GM12801 (cell line): ENCODE measurements around the gene RPP40.

Experiments
- CTCF ChIP-seq: IDR thresholded peaks from one replicate; pipeline ENCODE4 v1.5.1; 2011; ENCODE audit warnings: control low read depth; ENCODE audit not compliant: insufficient read length; ENCODE audit errors: extremely low read depth

RPP40 gene

GRCh38 chr6:5003604-5004372 lies at the start of gene RPP40:
TSS of gene RPP40 (minus strand) at chr6:5004037. CDS start at chr6:5004002, 35 bp downstream.
- no peak for TF ChIP-seq CTCF

DNA sequence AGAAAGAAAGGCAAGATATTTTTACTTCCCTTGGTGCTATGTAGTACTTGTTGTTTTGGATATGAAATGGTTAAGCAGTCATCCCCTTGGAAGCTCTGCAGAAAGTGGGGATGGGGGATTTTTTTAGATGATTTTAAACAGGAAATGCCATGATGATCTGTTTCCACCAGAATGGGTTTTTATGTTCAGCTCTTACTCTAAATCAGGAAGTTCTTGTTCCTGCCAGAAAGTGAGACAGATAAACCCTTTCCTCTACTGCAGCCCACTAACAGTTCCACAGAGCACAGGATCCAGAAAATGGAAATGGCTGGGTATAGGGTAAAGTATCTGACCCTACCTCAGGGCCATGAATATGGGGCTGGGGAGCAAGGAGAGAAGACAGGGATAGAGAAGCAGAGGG lies 49.2 kb upstream of the RPP40 start:
- TF ChIP-seq CTCF: no peak

- TF ChIP-seq CTCF: no peak
These were observed 47.6 kb upstream of the RPP40 start for GRCh38 chr6:5051394-5051793.

- TF ChIP-seq CTCF: no peak
These were observed 46.2 kb upstream of the RPP40 start for GRCh38 chr6:5050009-5050408.

- no peak for TF ChIP-seq CTCF
These were observed 42.6 kb upstream of the RPP40 start for GRCh38 chr6:5046430-5046829.

GRCh38 chr6:5045416-5045815 lies 41.6 kb upstream of the RPP40 start:
- TF ChIP-seq CTCF: no peak

GRCh38 chr6:5044866-5045265 lies 41.0 kb upstream of the RPP40 start:
- no peak for TF ChIP-seq CTCF
